ENCODE measurements around the gene SLFN5. TPM values are rescaled to one million over a fixed set of nuclear protein-coding genes. Genes with fewer than 3 reads are reported as not detected.

SLFN5 gene
- total RNA-seq, 2 experiments from 2014 or later = 51.2 to 52.0 TPM

- DNase-seq = no peak
- Mint-ChIP-seq H3K27ac (no peak overlapping the region), H3K36me3 (peaks cover 2% of the 10 kb centered on the region), H3K9me3 (peaks cover 5% of the 10 kb centered on the region), H3K4me1 (ENCODE audit: low read depth) (peaks cover 28% of the 10 kb centered on the region), H3K27me3 (no peaks in the 10 kb centered on the region), H3K4me3 (no peak overlapping the region)
- intact Hi-C loops (cut with micrococcal nuclease) = loop anchor here (5.0 kb wide), 1 partner anchor 142 kb away; no protein-coding TSS in a partner anchor
- ChIA-PET POLR2A (interaction anchor here (1.0 kb wide), 1 partner anchor 59 kb away, joined by 3 read pairs; the partner anchor contains the start of gene SLFN11), CTCF (interaction anchor here (0.8 to 6.2 kb wide), 5 partner anchors 11 to 433 kb away, joined by 3 to 177 read pairs (median 5); partner anchors contain the start of gene SLFN12L)
Measured at GRCh38 chr17:35314415-35315216, 71.7 kb downstream of the SLFN5 start.

GRCh38 chr17:35315283-35315682, 72.4 kb downstream of the SLFN5 start:
- Mint-ChIP-seq H3K4me3 (no peak overlapping the region), H3K36me3 (peaks cover 4% of the 10 kb centered on the region), H3K4me1 (ENCODE audit: low read depth) (peaks cover 28% of the 10 kb centered on the region), H3K27me3 (no peaks in the 10 kb centered on the region), H3K27ac (no peak overlapping the region), H3K9me3 (peaks cover under 1% of the 10 kb centered on the region)
- POLR2A ChIA-PET = interaction anchor here (1.0 to 1.2 kb wide), 2 partner anchors 58 to 218 kb away, joined by 3 read pairs; partner anchors contain the start of gene SLFN11
- CTCF ChIA-PET = interaction anchor here (6.2 kb wide), 1 partner anchor 221 kb away, joined by 177 read pairs; the partner anchor contains the start of gene SLFN12L
- intact Hi-C loops (cut with micrococcal nuclease) = no loop called here
- no peak for DNase-seq

GRCh38 chr17:35315971-35316370, 73.1 kb downstream of the SLFN5 start:
- intact Hi-C loops (cut with micrococcal nuclease) = no loop called here
- no peak for DNase-seq
- Mint-ChIP-seq H3K4me3 (no peak overlapping the region), H3K36me3 (peaks cover 4% of the 10 kb centered on the region), H3K4me1 (ENCODE audit: low read depth) (peaks cover 28% of the 10 kb centered on the region), H3K27ac (no peak overlapping the region), H3K27me3 (no peaks in the 10 kb centered on the region), H3K9me3 (no peaks in the 10 kb centered on the region)
- POLR2A ChIA-PET = interaction anchor here (1.2 kb wide), 1 partner anchor 218 kb away, joined by 3 read pairs; no protein-coding TSS in a partner anchor
- CTCF ChIA-PET = interaction anchor here (0.6 to 6.2 kb wide), 2 partner anchors 34 to 220 kb away, joined by 3 to 177 read pairs; partner anchors contain the start of gene SLFN12L

- Mint-ChIP-seq H3K4me3 (no peak overlapping the region), H3K9me3 (peaks cover 8% of the 10 kb centered on the region), H3K27ac (no peak overlapping the region), H3K36me3 (peaks cover 31% of the 10 kb centered on the region), H3K4me1 (ENCODE audit: low read depth) (no peaks in the 10 kb centered on the region), H3K27me3 (no peaks in the 10 kb centered on the region)
- intact Hi-C loops (cut with micrococcal nuclease) = no loop called here
- ChIA-PET POLR2A (no interaction called here), CTCF (interaction anchor here (1.2 kb wide), 1 partner anchor 10 kb away, joined by 3 read pairs; no protein-coding TSS in a partner anchor)
- no peak for DNase-seq
Measured at GRCh38 chr17:35322749-35323148, 79.9 kb downstream of the SLFN5 start.

Other genes starting within 250 kb of the SLFN5 start
- gene RFFL, start 179.4 kb upstream of the SLFN5 start, total RNA-seq = 10 to 100 TPM; 30.5 to 32.8 TPM
- gene RAD51D, start 123.2 kb upstream of the SLFN5 start, total RNA-seq = 10 to 100 TPM; 29.7 to 36.7 TPM
- not detected for gene FNDC8, start 121.5 kb upstream of the SLFN5 start, total RNA-seq
- gene NLE1, start 100.8 kb upstream of the SLFN5 start, total RNA-seq = 10 to 100 TPM; 29.9 to 31.4 TPM
- gene UNC45B, start 95.3 kb upstream of the SLFN5 start, total RNA-seq = under 1 TPM; 0.05 to 0.07 TPM
- gene SLC35G3, start 48.7 kb upstream of the SLFN5 start, total RNA-seq = not detected
- 10 to 100 TPM; 64.8 to 68.8 TPM for gene SLFN11, start 130.5 kb downstream of the SLFN5 start, total RNA-seq
- gene SLFN12, start 189.4 kb downstream of the SLFN5 start, total RNA-seq = 10 to 100 TPM in 1 of 2 experiments, 1 to 10 TPM in 1; 10.0 to 10.7 TPM
- 10 to 100 TPM; 46.0 to 48.7 TPM for gene SLFN13, start 205.7 kb downstream of the SLFN5 start, total RNA-seq